22Rv1 (cell line): Measurements from ENCODE around the gene EFNA3.

Experiments
- H3K27ac ChIP-seq: fragments of 450-650 bp; 2 replicates; pipeline ENCODE4 v1.5.1; 2017
- ZFX ChIP-seq: fragments of 450-650 bp; IDR thresholded peaks from 2 replicates; pipeline ENCODE4 v1.6.1; 2017; ENCODE audit warnings: antibody characterized with exemption, borderline replicate concordance
- TF ChIP-seq, protein P1 (sequence below): fragments of 450-650 bp; IDR thresholded peaks from 2 replicates; pipeline ENCODE4 v1.5.1; 2017; ENCODE audit warnings: mild to moderate bottlenecking

Gene EFNA3

GRCh38 chr1:155131285-155131684 is 52.6 kb downstream of the EFNA3 start:
- TF ChIP-seq ZFX: no peak
- TF ChIP-seq, protein P1, sequence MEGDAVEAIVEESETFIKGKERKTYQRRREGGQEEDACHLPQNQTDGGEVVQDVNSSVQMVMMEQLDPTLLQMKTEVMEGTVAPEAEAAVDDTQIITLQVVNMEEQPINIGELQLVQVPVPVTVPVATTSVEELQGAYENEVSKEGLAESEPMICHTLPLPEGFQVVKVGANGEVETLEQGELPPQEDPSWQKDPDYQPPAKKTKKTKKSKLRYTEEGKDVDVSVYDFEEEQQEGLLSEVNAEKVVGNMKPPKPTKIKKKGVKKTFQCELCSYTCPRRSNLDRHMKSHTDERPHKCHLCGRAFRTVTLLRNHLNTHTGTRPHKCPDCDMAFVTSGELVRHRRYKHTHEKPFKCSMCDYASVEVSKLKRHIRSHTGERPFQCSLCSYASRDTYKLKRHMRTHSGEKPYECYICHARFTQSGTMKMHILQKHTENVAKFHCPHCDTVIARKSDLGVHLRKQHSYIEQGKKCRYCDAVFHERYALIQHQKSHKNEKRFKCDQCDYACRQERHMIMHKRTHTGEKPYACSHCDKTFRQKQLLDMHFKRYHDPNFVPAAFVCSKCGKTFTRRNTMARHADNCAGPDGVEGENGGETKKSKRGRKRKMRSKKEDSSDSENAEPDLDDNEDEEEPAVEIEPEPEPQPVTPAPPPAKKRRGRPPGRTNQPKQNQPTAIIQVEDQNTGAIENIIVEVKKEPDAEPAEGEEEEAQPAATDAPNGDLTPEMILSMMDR: no peak
- H3K27ac ChIP-seq: peak overlapping the region; percentile 99

DNA sequence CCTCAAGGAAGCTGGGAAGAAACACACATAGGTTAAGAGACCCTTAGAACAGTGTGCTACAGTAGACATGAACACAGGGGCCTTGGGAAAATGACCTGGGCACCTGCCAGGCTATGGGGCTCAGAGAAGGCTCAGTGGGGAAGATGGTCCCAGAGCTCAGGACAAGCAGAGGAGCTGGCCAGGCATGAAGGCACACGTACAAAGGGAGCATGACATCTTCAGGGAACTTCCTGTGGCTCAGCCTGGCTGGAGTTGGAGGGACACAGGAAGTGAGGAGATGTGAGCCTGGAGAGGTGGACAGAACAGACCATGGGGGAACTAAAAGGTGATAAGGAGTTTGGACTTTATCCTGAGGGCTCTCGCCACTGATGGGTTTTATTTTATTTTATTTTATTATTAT is 53.2 kb downstream of the EFNA3 start:
- H3K27ac ChIP-seq: peak overlapping the region; percentile 99
- no peak for TF ChIP-seq ZFX
- TF ChIP-seq, protein P1: no peak

GRCh38 chr1:155133799-155134281 is 55.2 kb downstream of the EFNA3 start:
- no peak for TF ChIP-seq ZFX
- TF ChIP-seq, protein P1: no peak

GRCh38 chr1:155134322-155134721 is 55.7 kb downstream of the EFNA3 start:
- H3K27ac ChIP-seq: peak overlapping the region; percentile 99
- TF ChIP-seq, protein P1: no peak

More at GRCh38 chr1:155133799-155134281, 55.2 kb downstream of the EFNA3 start:
- peak overlapping the region; percentile 99 for H3K27ac ChIP-seq

GRCh38 chr1:155134880-155135414 is 56.3 kb downstream of the EFNA3 start:
- H3K27ac ChIP-seq: peak overlapping the region; percentile 99
- TF ChIP-seq, protein P1: no peak
- no peak for TF ChIP-seq ZFX

DNA sequence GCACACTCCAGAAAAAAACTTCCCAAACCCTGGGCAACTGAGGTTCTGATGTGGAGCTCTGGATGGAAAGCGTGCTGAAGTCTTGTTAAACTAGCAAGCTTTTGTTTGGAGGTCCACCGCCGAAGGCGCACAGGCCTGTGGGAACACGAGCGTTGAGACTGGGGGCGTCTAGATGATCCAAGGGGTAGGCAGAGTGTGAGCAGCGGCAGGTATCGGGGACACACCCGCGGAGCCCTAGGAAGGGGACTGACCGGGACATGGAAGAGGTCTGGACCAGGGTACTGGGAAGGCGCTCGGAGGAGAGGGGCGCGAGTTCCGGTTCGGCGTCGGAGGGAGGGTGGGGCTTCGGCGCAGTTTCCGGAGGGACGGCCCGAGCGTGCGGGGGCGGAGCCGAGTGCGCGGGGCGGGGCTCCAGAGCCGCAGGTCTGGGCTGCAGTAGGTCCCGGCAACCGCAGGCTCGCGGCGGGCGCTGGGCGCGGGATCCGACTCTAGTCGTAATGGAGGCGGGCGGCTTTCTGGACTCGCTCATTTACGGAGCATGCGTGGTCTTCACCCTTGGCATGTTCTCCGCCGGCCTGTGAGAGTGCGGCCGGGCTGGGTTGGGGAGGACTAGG is 56.9 kb downstream of the EFNA3 start, which contains the start of gene SLC50A1:
SLC50A1 (plus strand) TSS at position 438 of the 614 bp plus-strand sequence; CDS start at position 498, 60 bp downstream.
- peak within 1 kb of the TSS; percentile 99 for H3K27ac ChIP-seq
- TF ChIP-seq ZFX: no peak
- TF ChIP-seq, protein P1: peak; percentile 35; the same call in 1 of the 2 replicates

DNA sequence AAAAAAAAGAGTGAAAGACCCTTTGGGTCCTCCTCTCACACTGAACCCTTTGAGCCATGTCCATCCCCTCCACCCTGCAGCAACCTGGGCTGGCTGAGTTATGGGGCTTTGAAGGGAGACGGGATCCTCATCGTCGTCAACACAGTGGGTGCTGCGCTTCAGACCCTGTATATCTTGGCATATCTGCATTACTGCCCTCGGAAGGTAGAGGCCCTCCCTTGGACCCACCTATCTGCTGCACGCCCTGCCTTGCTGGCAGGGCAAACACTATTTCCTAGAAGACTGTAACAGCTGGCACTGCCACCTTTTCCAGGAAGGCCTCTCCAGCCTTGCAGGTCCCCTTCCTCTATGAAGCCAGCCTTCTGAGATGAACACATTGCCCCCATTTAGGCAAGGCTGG is 58.1 kb downstream of the EFNA3 start:
- H3K27ac ChIP-seq: peak overlapping the region; percentile 99
- TF ChIP-seq, protein P1: no peak
- no peak for TF ChIP-seq ZFX
